ENCODE results near the gene MTA1.

MTA1 gene

DNA sequence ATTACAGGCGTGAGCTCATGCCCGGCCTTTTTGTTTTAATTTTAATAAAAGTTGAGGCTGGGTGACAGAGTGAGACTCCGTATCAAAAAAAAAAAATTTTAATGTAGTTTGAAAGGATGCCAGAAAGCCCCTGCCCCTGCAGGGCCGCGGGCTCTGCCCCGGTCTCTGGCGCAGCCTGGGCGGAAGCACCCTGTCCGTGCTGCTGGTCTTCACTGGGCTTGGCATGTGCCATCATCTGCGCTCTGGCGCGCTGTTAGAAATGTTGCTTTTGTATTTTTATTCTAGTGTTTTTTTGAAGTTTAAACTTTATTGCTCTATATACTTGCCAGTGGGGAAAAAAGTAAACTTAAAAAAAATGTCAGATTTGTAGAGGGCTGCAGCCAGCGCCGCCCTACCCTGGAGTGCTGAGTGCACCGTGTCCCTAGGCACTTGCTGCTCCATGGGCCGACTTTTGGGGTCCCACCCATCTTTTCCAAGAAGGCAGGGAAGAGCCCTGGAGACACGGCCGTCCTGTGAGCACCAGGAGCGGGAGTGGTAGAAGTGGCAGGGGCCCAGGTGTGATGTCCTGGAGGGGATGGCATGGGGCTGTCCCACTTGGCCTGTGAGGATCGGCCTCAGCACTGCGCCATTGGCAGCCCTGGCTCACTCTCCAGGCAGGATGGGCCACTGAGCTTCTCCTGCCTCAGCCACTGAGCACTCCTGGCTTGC is 4.0 kb downstream of the MTA1 start:
- no peaks in the 10 kb centered on the region for H3K27me3 ChIP-seq (ENCODE audit: insufficient read depth, poor library complexity, severe bottlenecking)
- TF ChIP-seq GABPA (IDR thresholded peaks at IDR 0.05; ENCODE audit: low read depth): no peak
- H3K4me3 ChIP-seq (replicated peaks; ENCODE audit: insufficient read depth, low read length): no peak overlapping the region
- no peak for DNase-seq (ENCODE audit: low read depth in 1 of 2, low spot score in 1 of 2)
- H3K27ac ChIP-seq (replicated peaks): no peak overlapping the region

DNA sequence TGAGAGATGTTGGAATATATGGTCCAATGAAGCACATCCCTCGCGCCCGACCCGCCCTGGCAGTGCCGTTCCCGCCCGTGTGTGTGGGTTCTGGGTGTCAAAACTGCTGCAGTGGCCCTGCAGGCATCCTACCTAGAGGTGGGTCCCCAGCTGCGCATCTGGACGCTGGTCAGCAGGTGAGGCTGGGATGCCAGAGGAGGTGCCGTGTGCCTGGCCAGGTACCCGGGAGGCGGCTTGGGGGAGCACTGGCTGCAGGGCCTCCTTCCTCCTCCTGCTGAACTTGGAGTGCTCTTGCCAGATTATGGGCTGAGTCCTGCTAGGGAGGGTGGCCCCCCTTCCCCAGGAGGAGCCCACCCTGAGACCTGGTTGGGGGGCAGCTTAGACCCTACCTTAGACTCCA is 5.2 kb downstream of the MTA1 start:
- no peak for TF ChIP-seq SPI1 (IDR thresholded peaks at IDR 0.05; ENCODE audit: borderline replicate concordance, low read depth)
- TF ChIP-seq GABPA (IDR thresholded peaks at IDR 0.05; ENCODE audit: low read depth): no peak
- TF ChIP-seq POLR2AphosphoS5 (IDR thresholded peaks at IDR 0.05; ENCODE audit: low read depth): no peak; the same call in 1 of the 2 replicates
- TF ChIP-seq, protein P1, sequence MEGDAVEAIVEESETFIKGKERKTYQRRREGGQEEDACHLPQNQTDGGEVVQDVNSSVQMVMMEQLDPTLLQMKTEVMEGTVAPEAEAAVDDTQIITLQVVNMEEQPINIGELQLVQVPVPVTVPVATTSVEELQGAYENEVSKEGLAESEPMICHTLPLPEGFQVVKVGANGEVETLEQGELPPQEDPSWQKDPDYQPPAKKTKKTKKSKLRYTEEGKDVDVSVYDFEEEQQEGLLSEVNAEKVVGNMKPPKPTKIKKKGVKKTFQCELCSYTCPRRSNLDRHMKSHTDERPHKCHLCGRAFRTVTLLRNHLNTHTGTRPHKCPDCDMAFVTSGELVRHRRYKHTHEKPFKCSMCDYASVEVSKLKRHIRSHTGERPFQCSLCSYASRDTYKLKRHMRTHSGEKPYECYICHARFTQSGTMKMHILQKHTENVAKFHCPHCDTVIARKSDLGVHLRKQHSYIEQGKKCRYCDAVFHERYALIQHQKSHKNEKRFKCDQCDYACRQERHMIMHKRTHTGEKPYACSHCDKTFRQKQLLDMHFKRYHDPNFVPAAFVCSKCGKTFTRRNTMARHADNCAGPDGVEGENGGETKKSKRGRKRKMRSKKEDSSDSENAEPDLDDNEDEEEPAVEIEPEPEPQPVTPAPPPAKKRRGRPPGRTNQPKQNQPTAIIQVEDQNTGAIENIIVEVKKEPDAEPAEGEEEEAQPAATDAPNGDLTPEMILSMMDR (IDR thresholded peaks at IDR 0.05; ENCODE audit: insufficient read depth, low read length): no peak
- TF ChIP-seq, protein P2, sequence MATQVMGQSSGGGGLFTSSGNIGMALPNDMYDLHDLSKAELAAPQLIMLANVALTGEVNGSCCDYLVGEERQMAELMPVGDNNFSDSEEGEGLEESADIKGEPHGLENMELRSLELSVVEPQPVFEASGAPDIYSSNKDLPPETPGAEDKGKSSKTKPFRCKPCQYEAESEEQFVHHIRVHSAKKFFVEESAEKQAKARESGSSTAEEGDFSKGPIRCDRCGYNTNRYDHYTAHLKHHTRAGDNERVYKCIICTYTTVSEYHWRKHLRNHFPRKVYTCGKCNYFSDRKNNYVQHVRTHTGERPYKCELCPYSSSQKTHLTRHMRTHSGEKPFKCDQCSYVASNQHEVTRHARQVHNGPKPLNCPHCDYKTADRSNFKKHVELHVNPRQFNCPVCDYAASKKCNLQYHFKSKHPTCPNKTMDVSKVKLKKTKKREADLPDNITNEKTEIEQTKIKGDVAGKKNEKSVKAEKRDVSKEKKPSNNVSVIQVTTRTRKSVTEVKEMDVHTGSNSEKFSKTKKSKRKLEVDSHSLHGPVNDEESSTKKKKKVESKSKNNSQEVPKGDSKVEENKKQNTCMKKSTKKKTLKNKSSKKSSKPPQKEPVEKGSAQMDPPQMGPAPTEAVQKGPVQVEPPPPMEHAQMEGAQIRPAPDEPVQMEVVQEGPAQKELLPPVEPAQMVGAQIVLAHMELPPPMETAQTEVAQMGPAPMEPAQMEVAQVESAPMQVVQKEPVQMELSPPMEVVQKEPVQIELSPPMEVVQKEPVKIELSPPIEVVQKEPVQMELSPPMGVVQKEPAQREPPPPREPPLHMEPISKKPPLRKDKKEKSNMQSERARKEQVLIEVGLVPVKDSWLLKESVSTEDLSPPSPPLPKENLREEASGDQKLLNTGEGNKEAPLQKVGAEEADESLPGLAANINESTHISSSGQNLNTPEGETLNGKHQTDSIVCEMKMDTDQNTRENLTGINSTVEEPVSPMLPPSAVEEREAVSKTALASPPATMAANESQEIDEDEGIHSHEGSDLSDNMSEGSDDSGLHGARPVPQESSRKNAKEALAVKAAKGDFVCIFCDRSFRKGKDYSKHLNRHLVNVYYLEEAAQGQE (IDR thresholded peaks at IDR 0.05; ENCODE audit: insufficient replicate concordance, low read depth): no peak
- Histone ChIP-seq H3K27ac (replicated peaks) (no peak overlapping the region), H3K4me3 (replicated peaks; ENCODE audit: insufficient read depth, low read length) (no peak overlapping the region), H3K27me3 (ENCODE audit: insufficient read depth, poor library complexity, severe bottlenecking) (no peaks in the 10 kb centered on the region)
- no peak for DNase-seq (ENCODE audit: low read depth in 1 of 2, low spot score in 1 of 2)

DNA sequence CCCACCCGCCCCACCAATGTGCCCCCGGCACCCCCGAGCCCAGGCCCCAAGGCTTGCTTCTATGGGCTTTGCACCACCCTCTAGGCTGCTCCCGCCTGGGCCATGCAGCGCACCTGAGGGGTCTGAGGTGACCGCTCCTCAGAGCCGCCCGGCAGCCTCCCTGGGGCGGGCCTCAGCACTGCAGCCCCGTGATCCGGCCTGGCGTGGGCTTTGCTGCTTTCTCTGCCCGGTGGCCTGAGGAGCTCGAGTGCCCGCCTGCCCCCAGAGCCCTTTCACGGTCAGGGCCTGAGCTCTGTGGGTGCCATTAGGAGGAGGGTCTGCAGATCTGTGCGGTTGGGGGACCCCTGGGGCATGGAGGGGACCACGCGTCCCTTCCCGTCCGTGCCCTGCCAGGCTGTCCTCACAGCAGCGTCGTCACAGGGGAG is 6.2 kb downstream of the MTA1 start:
- Histone ChIP-seq H3K27ac (replicated peaks) (no peak overlapping the region), H3K4me3 (replicated peaks; ENCODE audit: insufficient read depth, low read length) (no peak overlapping the region), H3K27me3 (ENCODE audit: insufficient read depth, poor library complexity, severe bottlenecking) (no peaks in the 10 kb centered on the region)
- TF ChIP-seq SPI1 (IDR thresholded peaks at IDR 0.05; ENCODE audit: borderline replicate concordance, low read depth): no peak
- no peak for TF ChIP-seq GABPA (IDR thresholded peaks at IDR 0.05; ENCODE audit: low read depth)
- TF ChIP-seq POLR2AphosphoS5 (IDR thresholded peaks at IDR 0.05; ENCODE audit: low read depth): no peak
- TF ChIP-seq, protein P1 (IDR thresholded peaks at IDR 0.05; ENCODE audit: insufficient read depth, low read length): no peak
- TF ChIP-seq, protein P2 (IDR thresholded peaks at IDR 0.05; ENCODE audit: insufficient replicate concordance, low read depth): no peak
- DNase-seq (ENCODE audit: low read depth in 1 of 2, low spot score in 1 of 2): no peak

DNA sequence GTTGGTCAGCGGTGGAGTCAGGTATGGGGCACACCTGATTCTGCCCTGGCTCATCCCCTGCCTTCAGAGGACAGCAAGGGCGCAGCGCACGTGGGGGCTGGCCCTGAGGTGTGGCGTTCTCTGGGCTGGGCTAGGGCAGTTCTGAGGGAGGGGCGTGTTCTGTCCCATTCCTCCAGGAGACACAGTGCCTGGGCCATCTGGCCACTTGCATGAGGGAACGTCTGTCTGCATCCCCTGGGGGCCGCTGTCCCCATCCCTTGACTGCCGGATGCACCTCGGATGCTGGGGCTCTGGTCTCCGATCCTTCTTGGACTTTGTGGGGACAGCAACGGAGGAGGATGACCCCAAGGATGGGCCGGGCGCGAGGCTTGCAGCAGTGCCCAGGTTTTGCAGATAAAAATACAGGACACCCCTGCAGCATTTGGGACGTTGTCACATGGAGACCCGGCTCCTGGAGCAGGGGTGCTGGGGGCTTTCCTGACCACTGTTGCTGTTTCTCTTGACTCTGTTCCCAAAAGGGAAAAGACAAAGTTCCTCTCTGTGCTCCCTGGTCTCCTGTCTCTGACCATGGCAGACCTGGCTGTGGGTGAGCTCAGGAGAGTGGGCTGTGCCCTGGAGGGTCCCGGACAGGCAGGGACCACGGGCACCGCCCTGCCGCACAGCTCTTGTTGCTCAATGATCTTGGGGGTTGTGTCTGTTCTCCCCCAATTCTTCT is 6.9 kb downstream of the MTA1 start:
- no peaks in the 10 kb centered on the region for H3K27me3 ChIP-seq (ENCODE audit: insufficient read depth, poor library complexity, severe bottlenecking)
- H3K4me3 ChIP-seq (replicated peaks; ENCODE audit: insufficient read depth, low read length): no peak overlapping the region
- TF ChIP-seq, protein P2 (IDR thresholded peaks at IDR 0.05; ENCODE audit: insufficient replicate concordance, low read depth): no peak
- TF ChIP-seq POLR2AphosphoS5 (IDR thresholded peaks at IDR 0.05; ENCODE audit: low read depth): 0 out of 2 replicates have a peak, but pooled peaks have one; percentile 13
- no peak for DNase-seq (ENCODE audit: low read depth in 1 of 2, low spot score in 1 of 2)
- no peak overlapping the region for H3K27ac ChIP-seq (replicated peaks)

Measured in HL-60 (cell line).